Measurements from ENCODE around the gene IL16. TPM values are rescaled to one million over a fixed set of nuclear protein-coding genes. Genes with fewer than 3 reads are reported as not detected.

The IL16 gene
- total RNA-seq, 1 donor from 2014 or later, result 0.12 TPM

- no peak for TF ChIP-seq CTCF (conservative IDR thresholded peaks at IDR 0.05; ENCODE audit: low read depth, low read length)
- H3K4me3 ChIP-seq (ENCODE audit: low read depth, low read length), result no peak overlapping the region
- no peak for DNase-seq (ENCODE audit: low read depth)
Observed at GRCh38 chr15:81315452-81316175, 118.9 kb downstream of the IL16 start.

GRCh38 chr15:81316267-81316666, 119.6 kb downstream of the IL16 start:
- no peak overlapping the region for H3K4me3 ChIP-seq (ENCODE audit: low read depth, low read length)
- no peak for DNase-seq (ENCODE audit: low read depth)
- no peak for TF ChIP-seq CTCF (conservative IDR thresholded peaks at IDR 0.05; ENCODE audit: low read depth, low read length)

- no peak overlapping the region for H3K4me3 ChIP-seq (ENCODE audit: low read depth, low read length)
- TF ChIP-seq CTCF (conservative IDR thresholded peaks at IDR 0.05; ENCODE audit: low read depth, low read length), result no peak
- no peak for DNase-seq (ENCODE audit: low read depth)
Observed at GRCh38 chr15:81317642-81318017, 121.0 kb downstream of the IL16 start.

- TF ChIP-seq CTCF (conservative IDR thresholded peaks at IDR 0.05; ENCODE audit: low read depth, low read length), result no peak
- DNase-seq (ENCODE audit: low read depth), result no peak
- no peak overlapping the region for H3K4me3 ChIP-seq (ENCODE audit: low read depth, low read length)
Observed at GRCh38 chr15:81321667-81322066, 125.0 kb downstream of the IL16 start.

- no peak for DNase-seq (ENCODE audit: low read depth)
- TF ChIP-seq CTCF (conservative IDR thresholded peaks at IDR 0.05; ENCODE audit: low read depth, low read length), result no peak
- no peak overlapping the region for H3K4me3 ChIP-seq (ENCODE audit: low read depth, low read length)
Observed at GRCh38 chr15:81322676-81323253, 126.1 kb downstream of the IL16 start.

GRCh38 chr15:81323559-81323943, 126.9 kb downstream of the IL16 start:
- peak overlapping the region; percentile 84 for H3K4me3 ChIP-seq (ENCODE audit: low read depth, low read length)
- DNase-seq (ENCODE audit: low read depth), result no peak
- TF ChIP-seq CTCF (conservative IDR thresholded peaks at IDR 0.05; ENCODE audit: low read depth, low read length), result no peak

Data from epithelial cell of proximal tubule (primary cell).